GM19238 (cell line): Measurements from ENCODE around the gene ANO10.
"Not testable (repeated sequence)": the region's sequence is repeated elsewhere in the genome, so short reads cannot be mapped to it uniquely, and the experiment has no call there.

Experiments used
- DNase-seq: peaks from one replicate; pipeline ENCODE4 v3.0.0; 2011; ENCODE audit warnings: low spot score; ENCODE audit not compliant: insufficient read length

ANO10 gene

DNA sequence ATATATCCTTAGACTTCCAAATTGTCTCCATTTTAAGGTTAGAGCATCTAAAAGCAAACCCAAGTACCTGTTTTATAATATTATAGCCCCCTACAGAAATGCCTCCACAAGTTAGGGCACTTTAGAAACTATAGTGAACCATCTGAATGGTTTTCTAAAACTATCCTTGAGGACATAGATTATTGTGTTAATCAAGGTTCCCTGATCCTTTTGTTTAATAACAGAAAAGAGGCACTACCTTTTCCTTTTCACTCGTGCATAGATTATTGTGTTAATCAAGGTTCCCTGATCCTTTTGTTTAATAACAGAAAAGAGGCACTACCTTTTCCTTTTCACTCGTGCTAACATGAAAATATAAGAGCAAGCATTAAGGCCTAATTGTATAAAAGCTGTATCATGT lies 143.0 kb downstream of the ANO10 start:
- DNase-seq: not testable (repeated sequence)

- no peak for DNase-seq
Observed at GRCh38 chr3:43478118-43478785, 143.6 kb downstream of the ANO10 start.

DNA sequence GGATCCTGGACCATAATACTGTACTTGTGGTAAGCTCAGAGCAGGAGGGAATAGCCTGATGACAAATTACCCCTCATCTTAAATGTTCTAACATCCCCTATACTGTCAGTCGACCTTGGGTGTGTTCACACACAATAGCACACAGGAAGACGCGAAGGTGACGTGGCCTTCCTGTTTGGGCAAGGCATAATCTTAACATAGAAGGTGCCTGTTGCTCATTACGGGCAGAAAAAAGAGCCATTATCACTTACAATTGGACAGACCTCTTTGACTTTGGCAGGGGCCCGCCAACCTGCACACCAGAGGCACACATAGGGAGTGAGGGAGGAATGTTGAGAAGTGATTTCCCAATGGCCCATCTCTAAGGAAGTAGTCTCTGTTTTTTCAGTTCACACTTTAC lies 144.2 kb downstream of the ANO10 start:
- no peak for DNase-seq

- no peak for DNase-seq
Observed at GRCh38 chr3:43473737-43474136, 148.1 kb downstream of the ANO10 start.

- no peak for DNase-seq
Observed at GRCh38 chr3:43473244-43473643, 148.6 kb downstream of the ANO10 start.

- DNase-seq: no peak
Observed at GRCh38 chr3:43468133-43468532, 153.7 kb downstream of the ANO10 start.

DNA sequence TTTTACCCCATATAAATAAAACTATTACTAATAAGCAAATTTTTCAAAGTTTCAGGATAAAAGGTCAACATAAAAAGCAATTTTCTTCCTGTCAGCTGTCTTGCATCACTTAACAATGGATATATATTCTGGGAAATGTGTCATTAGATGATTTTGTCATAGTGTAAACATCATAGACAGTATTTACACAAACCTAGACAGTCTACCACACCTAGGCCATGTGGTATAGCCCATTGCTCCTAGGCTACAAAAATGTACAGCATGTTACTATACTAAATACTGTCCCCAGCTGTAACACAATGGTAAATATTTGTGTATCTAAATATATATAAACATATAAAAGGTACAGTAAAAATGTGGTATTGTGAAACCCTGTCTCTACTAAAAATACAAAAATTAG lies 156.7 kb downstream of the ANO10 start:
- DNase-seq: no peak

DNA sequence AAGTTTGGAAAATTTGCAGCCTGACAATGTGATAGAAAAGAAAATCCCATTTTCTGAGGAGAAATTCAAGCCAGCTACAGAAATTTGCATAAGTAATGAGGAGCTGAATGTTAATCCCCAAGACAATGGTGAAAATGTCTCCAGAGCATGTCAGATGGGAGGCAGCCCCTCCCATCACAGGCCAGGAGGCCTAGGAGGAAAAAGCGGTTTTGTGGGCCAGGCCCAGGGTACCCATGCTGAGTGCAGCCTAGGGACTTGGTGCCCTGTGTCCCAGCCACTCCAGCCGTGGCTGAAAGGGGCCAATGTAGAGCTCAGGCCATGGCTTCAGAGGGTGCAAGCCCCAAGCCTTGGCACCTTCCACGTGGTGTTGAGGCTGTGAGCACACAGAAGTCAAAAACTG lies 159.2 kb downstream of the ANO10 start:
- not testable (repeated sequence) for DNase-seq

GRCh38 chr3:43461345-43461744 lies 160.5 kb downstream of the ANO10 start:
- DNase-seq: no peak

DNA sequence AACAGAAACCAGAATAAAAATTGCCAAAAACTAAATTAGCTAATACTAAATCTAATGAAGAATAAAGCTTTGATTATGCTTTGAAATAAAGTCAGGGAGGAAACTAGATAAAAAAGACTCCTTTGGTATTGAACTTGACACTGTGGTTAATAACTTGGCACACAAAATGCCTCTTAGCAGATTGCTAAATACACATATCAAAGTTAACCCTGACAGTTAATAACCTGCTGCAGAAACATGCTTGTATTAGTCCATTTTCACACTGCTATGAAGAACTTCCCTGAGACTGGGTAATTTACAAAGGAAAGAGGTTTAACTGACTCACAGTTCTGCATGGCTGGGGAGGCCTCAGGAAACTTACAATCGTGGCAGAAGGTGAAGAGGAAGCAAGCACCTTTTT lies 164.8 kb downstream of the ANO10 start:
- not testable (repeated sequence) for DNase-seq

- DNase-seq: no peak
Observed at GRCh38 chr3:43455233-43455632, 166.6 kb downstream of the ANO10 start.

GRCh38 chr3:43453981-43454380 lies 167.8 kb downstream of the ANO10 start:
- no peak for DNase-seq

DNA sequence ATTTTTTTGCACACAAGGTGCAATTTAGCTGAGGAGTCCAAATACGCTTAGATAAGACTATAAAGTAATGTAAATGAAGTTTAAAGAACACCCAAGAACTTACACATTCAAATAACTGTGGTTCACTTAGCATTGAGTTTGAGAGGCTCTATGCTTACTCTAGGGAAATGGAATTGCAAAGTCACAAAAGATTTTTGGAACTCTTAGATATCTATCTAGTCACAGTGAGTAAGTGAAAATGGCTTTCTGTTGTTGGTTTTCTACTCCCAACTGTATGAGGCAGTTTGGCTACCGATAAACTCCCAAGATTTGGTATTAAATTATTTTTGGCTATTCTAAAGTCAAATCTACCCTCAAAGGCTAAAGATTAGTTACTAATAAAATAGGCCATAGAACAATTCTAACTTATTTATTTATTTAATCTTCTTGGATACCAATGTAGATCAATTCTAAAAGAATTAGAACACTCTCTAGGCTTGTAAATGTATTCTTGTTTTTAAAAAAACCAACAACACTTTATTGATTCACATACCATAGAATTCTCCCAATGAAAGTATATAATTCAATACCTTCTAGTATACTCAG lies 170.0 kb downstream of the ANO10 start:
- no peak for DNase-seq

DNA sequence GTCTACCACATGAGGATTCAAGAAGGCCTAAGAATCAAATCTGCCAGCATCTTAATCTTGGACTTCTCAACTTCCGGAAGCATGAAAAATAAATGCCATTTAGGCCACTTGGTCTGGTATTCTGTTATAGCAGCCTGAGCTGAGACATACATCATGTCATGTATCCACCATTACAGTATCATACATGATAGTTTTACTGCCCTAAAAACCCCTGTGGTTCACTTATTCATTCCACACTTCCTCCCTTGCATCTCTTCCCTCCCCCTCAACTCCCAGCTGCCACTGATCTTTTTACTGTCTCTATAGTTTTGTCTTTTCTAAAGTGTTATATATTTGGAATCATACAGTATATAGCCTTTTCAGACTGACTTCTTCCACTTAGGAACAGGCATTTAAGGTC lies 173.7 kb downstream of the ANO10 start:
- DNase-seq: no peak

DNA sequence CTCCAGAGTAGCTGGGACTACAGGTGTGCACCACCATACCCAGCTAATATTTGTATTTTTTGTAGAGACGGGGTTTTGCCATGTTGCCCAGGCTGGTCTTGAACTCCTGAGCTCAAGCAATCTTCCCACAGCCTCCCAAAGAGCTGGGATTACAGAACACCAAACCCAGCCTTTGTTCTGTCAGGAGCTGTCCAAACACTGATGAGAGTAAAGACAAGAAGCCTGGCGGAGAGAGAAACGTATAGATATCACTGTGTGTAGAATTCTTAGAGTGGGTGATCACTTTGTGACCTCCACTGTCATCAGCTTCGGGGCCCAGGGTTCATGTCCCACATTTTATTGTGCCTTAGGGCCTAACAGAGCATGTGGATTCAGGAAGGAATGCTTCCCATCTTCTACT lies 176.0 kb downstream of the ANO10 start:
- DNase-seq: no peak

GRCh38 chr3:43442872-43443395 lies 178.9 kb downstream of the ANO10 start:
- no peak for DNase-seq

DNA sequence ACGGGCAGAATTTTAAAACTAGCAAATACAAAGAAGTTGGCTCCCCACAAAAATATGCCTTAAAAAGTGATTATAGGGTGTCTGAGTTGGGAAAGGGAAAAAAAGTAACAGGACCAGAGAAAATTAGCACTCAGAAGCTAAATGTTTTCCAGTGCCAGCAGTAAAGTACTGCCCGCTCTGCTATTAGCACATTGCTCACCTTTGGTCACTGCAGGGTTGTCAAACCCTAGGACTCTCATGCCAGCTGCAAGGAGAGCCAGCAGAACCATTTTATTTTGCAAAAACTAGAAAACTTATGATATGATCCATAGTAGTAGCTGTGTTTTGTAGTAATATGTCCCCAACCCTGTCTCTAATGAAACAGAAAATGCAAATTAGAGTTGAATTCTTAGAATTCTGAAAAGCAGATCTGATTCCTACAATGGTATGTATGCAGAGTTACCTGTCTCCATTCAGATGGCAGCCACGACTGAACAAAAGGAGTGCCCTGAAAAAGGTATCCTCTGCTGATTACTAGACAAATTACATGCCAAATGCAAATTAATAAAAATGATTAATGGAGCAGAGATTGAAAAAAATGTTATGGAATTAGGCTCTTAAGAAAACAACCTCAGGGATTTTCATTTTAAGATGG lies 185.2 kb downstream of the ANO10 start:
- DNase-seq: no peak

DNA sequence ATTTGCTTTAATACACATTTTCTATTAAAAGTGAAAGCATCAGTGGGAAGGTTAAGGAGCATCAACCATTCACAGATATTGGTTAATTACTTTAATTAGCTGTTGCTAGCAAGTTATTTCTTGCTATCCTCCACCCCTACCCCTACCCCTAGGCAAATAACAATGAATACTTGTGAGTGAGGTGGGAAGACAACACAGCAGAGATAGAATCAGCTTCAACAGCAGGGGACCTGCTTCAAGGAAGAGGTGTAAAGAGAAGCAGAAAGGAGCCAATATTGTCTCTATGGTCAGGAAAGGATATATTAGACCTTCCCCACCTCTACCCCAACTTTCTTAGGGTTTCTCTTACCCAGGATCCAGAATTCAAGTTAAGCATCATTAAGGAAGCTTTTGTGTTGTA lies 186.1 kb downstream of the ANO10 start:
- DNase-seq: no peak

DNA sequence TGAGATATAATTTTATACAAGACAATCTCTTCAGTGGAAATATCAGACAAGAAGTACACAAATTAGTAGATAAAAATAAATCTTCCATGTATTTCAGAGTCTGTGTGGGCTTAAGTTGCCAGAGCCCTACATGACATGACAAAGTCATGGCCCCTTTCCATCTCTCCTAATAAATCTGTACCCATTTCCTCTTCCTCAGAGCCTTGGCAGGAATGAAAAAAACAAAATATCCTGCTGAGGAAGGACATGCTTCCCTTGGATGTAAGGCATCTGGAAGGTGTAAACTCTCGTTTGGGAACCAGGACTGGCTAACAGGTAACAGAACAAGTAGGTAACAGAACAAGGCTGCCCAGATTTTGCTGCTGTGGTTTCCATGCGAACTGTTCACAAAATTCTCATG lies 187.4 kb downstream of the ANO10 start:
- no peak for DNase-seq

DNA sequence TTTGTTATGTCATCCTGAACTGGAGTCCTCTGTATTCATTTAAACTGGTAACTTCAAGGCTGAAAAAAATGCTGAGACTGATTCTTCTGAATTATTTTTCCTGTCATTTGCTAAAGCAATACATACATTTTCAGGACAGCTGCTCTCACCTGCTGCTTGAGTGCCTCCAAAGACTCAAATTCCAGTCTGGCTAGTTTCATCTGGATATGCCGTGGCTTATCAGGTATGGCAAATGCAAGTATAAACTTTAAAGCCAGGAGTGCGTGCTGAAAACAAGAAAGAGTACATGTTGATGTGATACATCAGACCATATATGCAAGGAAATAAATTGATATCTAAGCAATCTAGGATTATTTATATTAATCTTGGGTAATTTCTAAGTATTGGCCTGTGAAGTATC lies 189.3 kb downstream of the ANO10 start:
- DNase-seq: no peak

DNA sequence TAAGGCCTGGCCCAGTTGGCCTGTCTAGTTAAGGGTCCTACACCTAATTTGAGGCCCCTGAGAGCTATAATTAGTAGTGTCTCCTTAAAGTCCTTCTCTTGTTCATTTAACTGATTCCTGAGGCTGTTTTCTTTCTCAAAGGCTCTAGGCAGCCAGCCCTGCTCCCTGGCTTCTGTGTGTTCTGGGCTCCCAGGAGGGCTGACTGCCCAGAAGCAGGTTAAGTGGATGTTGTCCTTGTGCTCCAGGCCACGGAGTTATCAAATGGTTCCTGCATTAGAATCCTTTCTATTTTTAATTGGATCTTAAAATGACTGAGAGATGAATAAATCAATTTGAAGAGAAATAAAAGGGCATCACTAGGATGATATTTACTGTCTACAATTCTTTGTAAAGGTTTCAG lies 195.4 kb downstream of the ANO10 start:
- no peak for DNase-seq

DNA sequence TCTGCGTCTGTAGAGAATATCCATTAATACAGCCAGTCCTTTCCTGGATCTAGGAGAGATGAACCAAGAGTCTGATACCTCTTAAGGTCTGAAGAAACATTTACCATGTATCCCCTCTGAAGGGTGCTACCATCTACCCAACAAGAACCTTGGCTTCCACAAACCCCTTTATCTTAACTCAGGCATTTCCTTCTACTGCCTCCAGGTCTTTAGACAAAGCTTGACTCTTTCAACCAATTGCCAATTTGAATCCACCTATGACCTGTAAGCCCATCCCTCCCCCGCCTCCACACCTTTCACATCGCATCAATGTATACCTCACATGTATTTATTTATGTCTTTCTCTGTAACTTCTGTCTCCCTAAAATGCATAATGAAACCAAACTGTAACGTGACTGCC lies 196.0 kb downstream of the ANO10 start:
- DNase-seq: no peak

DNA sequence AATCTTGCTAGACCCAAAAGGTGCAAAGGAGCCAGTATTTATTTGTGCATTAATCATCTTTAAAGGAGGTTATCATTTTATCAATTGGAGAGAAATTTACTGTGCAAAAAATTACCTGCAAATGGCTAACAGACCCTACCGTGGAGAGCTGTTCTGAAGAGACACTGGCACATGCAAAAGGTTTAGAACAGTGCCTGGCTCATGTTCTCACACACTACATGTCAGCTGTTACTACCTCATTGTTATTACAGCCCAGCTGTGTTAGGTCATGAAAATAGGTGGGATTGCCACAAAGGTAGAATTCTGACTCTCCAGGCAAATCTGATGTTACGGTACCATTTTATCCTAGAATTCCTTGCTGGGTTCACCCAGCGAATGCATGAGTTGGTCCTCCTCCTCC lies 198.2 kb downstream of the ANO10 start:
- DNase-seq: no peak
